H7 (cell line): ENCODE results near the gene HDAC3. TPM values are rescaled to one million over a fixed set of nuclear protein-coding genes. Genes with fewer than 3 reads are reported as not detected.

Experiments used
- DNase-seq: peaks from one replicate; pipeline ENCODE4 v3.0.0; 2012
- H3K27me3 ChIP-seq: 2 replicates; pipeline ENCODE4 v1.6.0; 2011; ENCODE audit warnings: mild to moderate bottlenecking, low read length; ENCODE audit not compliant: control insufficient read depth, insufficient read depth
- H3K36me3 ChIP-seq: replicated peaks from 2 replicates; pipeline ENCODE4 v1.5.1; 2011; ENCODE audit warnings: low read length; ENCODE audit not compliant: control insufficient read depth, insufficient read depth
- H3K4me3 ChIP-seq: 2 replicates; pipeline ENCODE4 v1.5.1; 2011; ENCODE audit warnings: low read depth, mild to moderate bottlenecking, control low read depth, low read length, moderate library complexity; ENCODE audit not compliant: insufficient read depth
- total RNA-seq: library from RNA; depleted of rRNA; stranded (reverse); fragments of >200 nt; shearing (Covaris generic); gene quantifications from 2 replicates; pipeline ENCODE4 v1.2.3, GENCODE V29; 2014

Gene HDAC3
- total RNA-seq, 1 experiment from 2014 or later, result 82.7 TPM

DNA sequence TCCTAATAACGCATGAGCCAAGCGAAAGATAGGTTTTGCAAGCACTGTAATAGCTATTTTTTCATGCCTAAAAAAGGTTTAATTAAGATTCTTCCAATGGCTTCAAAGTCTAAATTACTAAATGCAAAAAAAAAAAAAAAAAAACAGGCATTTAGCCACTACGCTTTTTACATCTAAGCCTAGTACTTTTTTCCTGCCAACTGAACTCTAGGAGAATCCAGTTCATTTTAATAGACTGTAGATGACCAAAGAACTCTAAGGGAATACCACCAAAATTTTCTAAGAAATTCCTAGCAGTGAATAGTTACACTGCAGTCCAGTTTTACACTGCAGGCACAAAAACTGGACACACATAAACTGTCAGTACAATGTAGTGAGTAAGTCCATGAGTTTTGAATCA is 27.6 kb downstream of the HDAC3 start:
- Histone ChIP-seq H3K4me3 (no peak overlapping the region), H3K27me3 (no peaks in the 10 kb centered on the region), H3K36me3 (no peaks in the 10 kb centered on the region)
- no peak for DNase-seq

DNA sequence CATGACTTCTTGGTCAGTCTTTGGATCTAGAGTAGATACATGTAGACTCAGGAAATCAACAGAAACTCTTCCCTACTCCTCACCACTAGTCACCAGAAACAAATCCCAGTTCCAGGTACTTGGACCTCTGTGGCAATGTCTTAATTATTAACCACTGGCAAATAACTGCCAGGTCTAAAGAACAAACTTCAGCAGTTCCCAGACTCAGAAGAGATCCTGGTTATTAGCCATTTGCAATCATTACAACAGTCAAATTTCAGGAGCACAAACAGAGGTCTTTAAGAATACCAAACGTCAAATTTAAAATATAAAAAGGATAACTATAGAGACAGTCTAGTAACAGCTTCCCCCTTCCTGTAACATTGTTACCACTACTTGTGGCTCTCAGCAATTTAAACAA is 28.1 kb downstream of the HDAC3 start:
- Histone ChIP-seq H3K27me3 (no peaks in the 10 kb centered on the region), H3K36me3 (no peaks in the 10 kb centered on the region), H3K4me3 (no peak overlapping the region)
- DNase-seq, result no peak

- H3K36me3 ChIP-seq, result no peaks in the 10 kb centered on the region
- no peak for DNase-seq
These were observed 28.6 kb downstream of the HDAC3 start for GRCh38 chr5:141608046-141608445.

DNA sequence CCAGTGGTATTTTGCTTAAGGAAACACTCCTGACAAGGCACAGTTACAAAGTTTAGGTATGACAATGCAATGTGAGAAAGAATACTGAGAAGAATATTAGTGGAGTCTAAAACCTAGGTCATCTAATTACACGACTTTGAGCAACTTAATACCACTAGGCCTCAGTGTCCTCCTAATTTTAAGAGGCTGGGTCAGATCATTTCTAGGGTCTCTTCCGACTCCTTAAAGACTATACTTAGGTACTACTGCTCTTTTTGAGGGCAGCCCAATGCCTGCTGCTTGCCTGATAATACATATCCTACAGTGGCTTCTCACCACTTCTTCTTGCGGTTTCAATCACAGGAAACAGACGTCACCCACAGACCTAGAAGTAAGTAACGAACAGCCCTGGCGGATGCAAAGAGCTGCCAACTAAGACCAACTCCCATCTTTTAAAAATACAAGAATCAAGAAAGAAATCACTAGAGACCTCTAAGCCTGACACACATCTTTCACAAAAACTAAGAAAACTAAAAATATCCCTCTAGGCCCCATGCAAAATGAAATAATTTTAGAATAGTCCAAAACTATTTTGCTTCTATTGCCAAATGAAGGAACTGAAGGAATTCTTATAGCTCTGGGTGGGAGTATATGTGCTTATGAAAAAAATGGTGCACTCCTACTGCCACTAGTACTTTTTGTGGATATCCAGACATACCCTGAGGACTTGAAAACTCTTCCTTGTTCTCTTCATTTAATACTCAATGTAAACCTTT is 30.9 kb downstream of the HDAC3 start:
- Histone ChIP-seq H3K27me3 (no peaks in the 10 kb centered on the region), H3K36me3 (no peaks in the 10 kb centered on the region), H3K4me3 (no peak overlapping the region)
- DNase-seq, result no peak

More at GRCh38 chr5:141608046-141608445, 28.6 kb downstream of the HDAC3 start:
- no peak overlapping the region for H3K4me3 ChIP-seq
- no peaks in the 10 kb centered on the region for H3K27me3 ChIP-seq

DNA sequence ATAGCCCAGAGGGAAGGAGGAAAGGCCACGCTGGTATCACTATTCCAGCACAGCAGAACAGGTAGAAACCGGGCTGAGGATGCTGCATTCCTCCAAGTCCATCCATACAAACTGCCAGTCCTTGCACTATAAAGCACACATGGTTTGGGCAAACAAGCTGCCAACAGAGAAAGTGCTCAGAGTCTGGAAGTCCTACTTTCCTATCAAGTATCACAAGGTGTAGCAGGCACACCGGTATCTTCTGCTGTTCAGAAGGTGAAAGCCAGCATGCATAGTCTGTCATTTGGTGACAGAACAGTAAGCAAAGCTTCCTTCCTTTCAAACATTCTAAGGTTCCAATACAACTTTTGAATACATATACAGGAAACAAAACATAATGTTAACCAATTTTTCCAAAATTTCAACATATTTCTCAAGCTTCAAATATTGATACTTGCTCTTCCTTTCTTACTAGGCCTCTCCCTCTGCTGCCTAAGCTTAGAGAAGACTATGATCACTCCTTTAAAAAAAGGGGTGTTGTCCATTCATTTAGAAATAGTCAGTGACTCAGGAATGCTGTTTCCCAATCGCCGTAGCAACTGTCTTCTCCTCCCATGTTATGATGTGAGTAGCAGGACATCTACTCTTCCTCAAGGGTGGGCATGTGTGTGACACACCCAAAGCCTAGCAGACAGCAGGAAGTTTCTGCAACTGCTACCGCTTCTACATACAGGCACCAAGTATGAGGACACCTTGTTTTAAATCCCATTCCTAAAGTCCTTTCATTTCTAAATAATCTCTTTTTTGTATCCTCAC is 32.5 kb downstream of the HDAC3 start:
- Histone ChIP-seq H3K36me3 (no peaks in the 10 kb centered on the region), H3K4me3 (no peak overlapping the region), H3K27me3 (no peaks in the 10 kb centered on the region)
- peak; percentile 20 for DNase-seq

DNA sequence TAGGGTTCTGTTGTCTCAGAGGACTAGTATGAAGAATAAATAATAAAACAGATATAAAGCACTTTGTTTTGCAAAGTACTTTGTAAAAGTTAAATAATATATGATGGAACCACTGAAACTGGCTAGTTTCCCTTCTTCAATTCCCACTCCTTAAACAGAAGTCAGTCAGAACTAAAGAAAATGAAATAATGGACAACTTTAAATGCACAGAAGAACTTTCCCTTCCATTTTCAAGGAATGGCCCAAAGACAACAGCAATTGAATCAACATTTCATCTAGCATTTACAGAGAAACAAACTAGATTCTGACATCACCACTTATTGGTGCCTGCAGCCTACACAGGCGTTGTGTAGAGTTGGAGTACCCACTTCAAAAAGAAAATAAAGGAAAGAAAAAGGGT is 34.0 kb downstream of the HDAC3 start:
- H3K4me3 ChIP-seq, result no peak overlapping the region
- DNase-seq, result no peak
- no peaks in the 10 kb centered on the region for H3K36me3 ChIP-seq
- no peaks in the 10 kb centered on the region for H3K27me3 ChIP-seq

GRCh38 chr5:141598391-141599345 is 38.0 kb downstream of the HDAC3 start:
- Histone ChIP-seq H3K27me3 (no peaks in the 10 kb centered on the region), H3K4me3 (no peak overlapping the region), H3K36me3 (no peaks in the 10 kb centered on the region)
- DNase-seq, result no peak

DNA sequence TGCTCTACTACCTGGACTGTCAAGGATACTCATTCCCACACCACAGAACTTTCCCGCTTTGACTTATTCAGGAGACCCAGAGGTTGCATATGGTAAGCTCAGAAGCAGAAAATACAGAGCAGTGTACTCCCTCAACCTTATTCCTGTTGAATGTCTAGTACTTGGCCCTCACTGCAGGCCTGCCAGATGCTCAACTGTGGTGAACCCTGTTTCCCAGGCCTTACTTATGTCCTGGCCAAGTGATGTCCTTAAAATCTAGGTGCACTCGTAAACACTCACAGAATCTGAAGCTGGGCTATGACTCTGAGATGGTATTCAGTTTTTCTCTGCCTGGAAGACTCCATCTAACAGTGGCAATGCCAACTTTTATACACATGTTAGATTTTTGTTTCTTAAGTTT is 38.8 kb downstream of the HDAC3 start:
- DNase-seq, result no peak
- H3K4me3 ChIP-seq, result no peak overlapping the region
- no peaks in the 10 kb centered on the region for H3K27me3 ChIP-seq
- H3K36me3 ChIP-seq, result no peaks in the 10 kb centered on the region

DNA sequence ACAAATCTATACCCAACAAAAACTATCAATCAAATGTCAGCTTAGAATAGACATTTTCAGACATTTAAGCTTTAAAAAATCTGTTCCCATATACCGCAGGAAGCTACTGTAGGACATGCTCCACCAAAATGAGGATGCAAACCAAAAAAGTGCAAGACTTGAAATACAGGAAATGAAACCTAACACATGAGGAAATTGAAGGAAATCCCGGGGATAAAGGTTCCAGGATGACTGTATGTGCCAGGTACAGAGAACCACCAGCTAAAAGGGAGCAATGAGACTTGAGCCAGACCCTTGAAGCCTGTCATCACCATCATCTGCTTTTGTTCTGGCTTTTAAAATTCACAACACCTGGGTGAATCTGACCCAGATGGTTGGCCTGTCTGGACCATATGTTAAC is 39.3 kb downstream of the HDAC3 start:
- Histone ChIP-seq H3K36me3 (no peaks in the 10 kb centered on the region), H3K4me3 (no peak overlapping the region), H3K27me3 (no peaks in the 10 kb centered on the region)
- DNase-seq, result no peak

DNA sequence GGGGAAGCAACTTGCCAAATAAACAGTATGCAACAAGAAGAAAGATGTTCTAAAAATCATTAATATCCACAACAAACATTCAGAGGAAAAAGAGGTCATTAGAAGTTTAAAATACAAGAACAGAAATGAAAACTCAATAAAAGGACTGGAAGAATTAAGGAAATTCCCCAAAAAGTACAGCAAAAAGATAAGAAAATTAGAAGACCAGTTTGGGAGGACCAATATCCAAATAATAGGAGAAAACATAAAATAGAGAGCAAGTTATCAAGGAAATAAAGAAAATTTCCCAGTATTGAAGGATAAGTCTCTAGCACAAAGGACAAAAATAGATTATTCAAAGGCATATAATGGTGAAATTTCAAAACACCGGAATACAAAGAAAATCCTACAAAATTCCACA is 39.8 kb downstream of the HDAC3 start:
- Histone ChIP-seq H3K36me3 (no peaks in the 10 kb centered on the region), H3K27me3 (no peaks in the 10 kb centered on the region), H3K4me3 (no peak overlapping the region)
- no peak for DNase-seq

GRCh38 chr5:141590127-141590526 is 46.5 kb downstream of the HDAC3 start:
- DNase-seq, result no peak
- no peak overlapping the region for H3K4me3 ChIP-seq
- H3K36me3 ChIP-seq, result peaks cover 4% of the 10 kb centered on the region
- no peaks in the 10 kb centered on the region for H3K27me3 ChIP-seq

DNA sequence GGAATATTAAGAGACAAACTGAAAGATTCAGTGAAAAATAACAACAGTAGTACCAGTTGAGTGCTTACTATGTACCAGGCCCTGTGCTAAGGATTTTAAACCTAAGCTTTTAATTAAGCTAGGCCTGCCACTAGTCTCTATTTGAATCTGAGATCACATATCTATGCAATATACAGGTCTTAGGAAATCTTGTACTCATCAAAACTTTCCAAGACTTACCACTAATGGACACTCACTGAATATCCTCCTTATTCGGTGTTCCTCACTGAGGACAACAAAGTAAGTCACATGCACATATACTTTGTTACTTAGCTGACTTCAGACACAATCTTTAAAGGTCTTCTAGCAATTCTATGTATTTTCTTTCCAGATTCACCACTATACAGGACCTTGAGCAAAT is 50.4 kb downstream of the HDAC3 start:
- Histone ChIP-seq H3K27me3 (no peaks in the 10 kb centered on the region), H3K4me3 (no peak overlapping the region), H3K36me3 (peaks cover 13% of the 10 kb centered on the region)
- DNase-seq, result no peak

- H3K27me3 ChIP-seq, result no peaks in the 10 kb centered on the region
- DNase-seq, result no peak
- peaks cover 13% of the 10 kb centered on the region for H3K36me3 ChIP-seq
- H3K4me3 ChIP-seq, result no peak overlapping the region
These were observed 51.1 kb downstream of the HDAC3 start for GRCh38 chr5:141585594-141585993.

GRCh38 chr5:141574122-141574510 is 62.5 kb downstream of the HDAC3 start:
- H3K36me3 ChIP-seq, result peaks cover 38% of the 10 kb centered on the region
- DNase-seq, result no peak
- H3K4me3 ChIP-seq, result no peak overlapping the region
- H3K27me3 ChIP-seq, result no peaks in the 10 kb centered on the region
